ENCODE measurements around the gene SLC35D1. TPM values are rescaled to one million over a fixed set of nuclear protein-coding genes. Genes with fewer than 3 reads are reported as not detected.

SLC35D1 gene
- total and polyA plus RNA-seq, 2 of the 13 experiments (the other 11 are each of a cell fraction or from before 2014, with no cell fraction given) = 12.4 to 41.5 TPM

DNA sequence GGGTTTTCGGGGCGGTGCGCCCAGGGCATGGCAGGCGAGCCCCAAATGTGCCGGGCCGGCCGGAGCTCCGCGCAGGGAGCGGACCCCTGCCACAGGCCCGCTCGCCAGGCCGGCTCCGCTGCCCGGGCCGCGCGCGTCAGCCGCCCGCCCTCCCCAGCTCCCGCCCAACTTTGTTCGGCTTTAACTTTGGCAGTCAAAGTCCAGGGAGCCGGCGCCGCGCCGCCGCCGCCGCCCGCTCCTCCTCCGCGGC is 488 bp downstream of the SLC35D1 start (continued):
- TF ChIP-seq, protein P1, sequence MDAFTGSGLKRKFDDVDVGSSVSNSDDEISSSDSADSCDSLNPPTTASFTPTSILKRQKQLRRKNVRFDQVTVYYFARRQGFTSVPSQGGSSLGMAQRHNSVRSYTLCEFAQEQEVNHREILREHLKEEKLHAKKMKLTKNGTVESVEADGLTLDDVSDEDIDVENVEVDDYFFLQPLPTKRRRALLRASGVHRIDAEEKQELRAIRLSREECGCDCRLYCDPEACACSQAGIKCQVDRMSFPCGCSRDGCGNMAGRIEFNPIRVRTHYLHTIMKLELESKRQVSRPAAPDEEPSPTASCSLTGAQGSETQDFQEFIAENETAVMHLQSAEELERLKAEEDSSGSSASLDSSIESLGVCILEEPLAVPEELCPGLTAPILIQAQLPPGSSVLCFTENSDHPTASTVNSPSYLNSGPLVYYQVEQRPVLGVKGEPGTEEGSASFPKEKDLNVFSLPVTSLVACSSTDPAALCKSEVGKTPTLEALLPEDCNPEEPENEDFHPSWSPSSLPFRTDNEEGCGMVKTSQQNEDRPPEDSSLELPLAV (CRISPR knock-in tag; conservative IDR thresholded peaks at IDR 0.05; ENCODE audit: low read depth) = no peak
- peak; percentile 51; the same call in 1 of the 2 replicates for TF ChIP-seq HNF4G (IDR thresholded peaks at IDR 0.05; ENCODE audit: borderline replicate concordance, low read depth, low read length)
- TF ChIP-seq HNF4G (CRISPR knock-in tag; IDR thresholded peaks at IDR 0.05; ENCODE audit: borderline replicate concordance, low read depth) = no peak
- TF ChIP-seq, protein P2, sequence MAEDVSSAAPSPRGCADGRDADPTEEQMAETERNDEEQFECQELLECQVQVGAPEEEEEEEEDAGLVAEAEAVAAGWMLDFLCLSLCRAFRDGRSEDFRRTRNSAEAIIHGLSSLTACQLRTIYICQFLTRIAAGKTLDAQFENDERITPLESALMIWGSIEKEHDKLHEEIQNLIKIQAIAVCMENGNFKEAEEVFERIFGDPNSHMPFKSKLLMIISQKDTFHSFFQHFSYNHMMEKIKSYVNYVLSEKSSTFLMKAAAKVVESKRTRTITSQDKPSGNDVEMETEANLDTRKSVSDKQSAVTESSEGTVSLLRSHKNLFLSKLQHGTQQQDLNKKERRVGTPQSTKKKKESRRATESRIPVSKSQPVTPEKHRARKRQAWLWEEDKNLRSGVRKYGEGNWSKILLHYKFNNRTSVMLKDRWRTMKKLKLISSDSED (CRISPR knock-in tag; IDR thresholded peaks at IDR 0.05) = no peak
- TF ChIP-seq CAMTA2 (CRISPR knock-in tag; IDR thresholded peaks at IDR 0.05; ENCODE audit: borderline replicate concordance) = no peak
- TF ChIP-seq TBX2 (CRISPR knock-in tag; IDR thresholded peaks at IDR 0.05; ENCODE audit: borderline replicate concordance) = no peak
- no peak for TF ChIP-seq FOXP1 (IDR thresholded peaks at IDR 0.05)
- no peak for TF ChIP-seq FOXP1 (CRISPR knock-in tag; IDR thresholded peaks at IDR 0.05)
- peak; percentile 10; the same call in 1 of the 2 replicates for TF ChIP-seq ZFP82 (CRISPR knock-in tag; IDR thresholded peaks at IDR 0.05; ENCODE audit: borderline replicate concordance)
- TF ChIP-seq KMT2A (CRISPR knock-in tag; IDR thresholded peaks at IDR 0.05) = peak; percentile 42; the same call in 1 of the 2 replicates
- TF ChIP-seq SOX6 (IDR thresholded peaks at IDR 0.05) = no peak
- TF ChIP-seq SOX6 (CRISPR knock-in tag; IDR thresholded peaks at IDR 0.05) = no peak
- TF ChIP-seq ARID2 (CRISPR knock-in tag; IDR thresholded peaks at IDR 0.05; ENCODE audit: borderline replicate concordance) = no peak
- TF ChIP-seq ZSCAN20 (CRISPR knock-in tag; IDR thresholded peaks at IDR 0.05; ENCODE audit: borderline replicate concordance) = peak; percentile 16; the same call in 1 of the 2 replicates
- TF ChIP-seq, protein P3, sequence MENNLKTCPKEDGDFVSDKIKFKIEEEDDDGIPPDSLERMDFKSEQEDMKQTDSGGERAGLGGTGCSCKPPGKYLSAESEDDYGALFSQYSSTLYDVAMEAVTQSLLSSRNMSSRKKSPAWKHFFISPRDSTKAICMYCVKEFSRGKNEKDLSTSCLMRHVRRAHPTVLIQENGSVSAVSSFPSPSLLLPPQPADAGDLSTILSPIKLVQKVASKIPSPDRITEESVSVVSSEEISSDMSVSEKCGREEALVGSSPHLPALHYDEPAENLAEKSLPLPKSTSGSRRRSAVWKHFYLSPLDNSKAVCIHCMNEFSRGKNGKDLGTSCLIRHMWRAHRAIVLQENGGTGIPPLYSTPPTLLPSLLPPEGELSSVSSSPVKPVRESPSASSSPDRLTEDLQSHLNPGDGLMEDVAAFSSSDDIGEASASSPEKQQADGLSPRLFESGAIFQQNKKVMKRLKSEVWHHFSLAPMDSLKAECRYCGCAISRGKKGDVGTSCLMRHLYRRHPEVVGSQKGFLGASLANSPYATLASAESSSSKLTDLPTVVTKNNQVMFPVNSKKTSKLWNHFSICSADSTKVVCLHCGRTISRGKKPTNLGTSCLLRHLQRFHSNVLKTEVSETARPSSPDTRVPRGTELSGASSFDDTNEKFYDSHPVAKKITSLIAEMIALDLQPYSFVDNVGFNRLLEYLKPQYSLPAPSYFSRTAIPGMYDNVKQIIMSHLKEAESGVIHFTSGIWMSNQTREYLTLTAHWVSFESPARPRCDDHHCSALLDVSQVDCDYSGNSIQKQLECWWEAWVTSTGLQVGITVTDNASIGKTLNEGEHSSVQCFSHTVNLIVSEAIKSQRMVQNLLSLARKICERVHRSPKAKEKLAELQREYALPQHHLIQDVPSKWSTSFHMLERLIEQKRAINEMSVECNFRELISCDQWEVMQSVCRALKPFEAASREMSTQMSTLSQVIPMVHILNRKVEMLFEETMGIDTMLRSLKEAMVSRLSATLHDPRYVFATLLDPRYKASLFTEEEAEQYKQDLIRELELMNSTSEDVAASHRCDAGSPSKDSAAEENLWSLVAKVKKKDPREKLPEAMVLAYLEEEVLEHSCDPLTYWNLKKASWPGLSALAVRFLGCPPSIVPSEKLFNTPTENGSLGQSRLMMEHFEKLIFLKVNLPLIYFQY (CRISPR knock-in tag; IDR thresholded peaks at IDR 0.05; ENCODE audit: borderline replicate concordance) = 0 out of 2 replicates have a peak, but pooled peaks have one; percentile 6
- TF ChIP-seq RFX1 (IDR thresholded peaks at IDR 0.05) = no peak
- no peak for TF ChIP-seq ZNF572 (CRISPR knock-in tag; IDR thresholded peaks at IDR 0.05)
- TF ChIP-seq, protein P4, sequence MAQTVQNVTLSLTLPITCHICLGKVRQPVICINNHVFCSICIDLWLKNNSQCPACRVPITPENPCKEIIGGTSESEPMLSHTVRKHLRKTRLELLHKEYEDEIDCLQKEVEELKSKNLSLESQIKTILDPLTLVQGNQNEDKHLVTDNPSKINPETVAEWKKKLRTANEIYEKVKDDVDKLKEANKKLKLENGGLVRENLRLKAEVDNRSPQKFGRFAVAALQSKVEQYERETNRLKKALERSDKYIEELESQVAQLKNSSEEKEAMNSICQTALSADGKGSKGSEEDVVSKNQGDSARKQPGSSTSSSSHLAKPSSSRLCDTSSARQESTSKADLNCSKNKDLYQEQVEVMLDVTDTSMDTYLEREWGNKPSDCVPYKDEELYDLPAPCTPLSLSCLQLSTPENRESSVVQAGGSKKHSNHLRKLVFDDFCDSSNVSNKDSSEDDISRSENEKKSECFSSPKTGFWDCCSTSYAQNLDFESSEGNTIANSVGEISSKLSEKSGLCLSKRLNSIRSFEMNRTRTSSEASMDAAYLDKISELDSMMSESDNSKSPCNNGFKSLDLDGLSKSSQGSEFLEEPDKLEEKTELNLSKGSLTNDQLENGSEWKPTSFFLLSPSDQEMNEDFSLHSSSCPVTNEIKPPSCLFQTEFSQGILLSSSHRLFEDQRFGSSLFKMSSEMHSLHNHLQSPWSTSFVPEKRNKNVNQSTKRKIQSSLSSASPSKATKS (CRISPR knock-in tag; IDR thresholded peaks at IDR 0.05) = no peak
- TF ChIP-seq, protein P5, sequence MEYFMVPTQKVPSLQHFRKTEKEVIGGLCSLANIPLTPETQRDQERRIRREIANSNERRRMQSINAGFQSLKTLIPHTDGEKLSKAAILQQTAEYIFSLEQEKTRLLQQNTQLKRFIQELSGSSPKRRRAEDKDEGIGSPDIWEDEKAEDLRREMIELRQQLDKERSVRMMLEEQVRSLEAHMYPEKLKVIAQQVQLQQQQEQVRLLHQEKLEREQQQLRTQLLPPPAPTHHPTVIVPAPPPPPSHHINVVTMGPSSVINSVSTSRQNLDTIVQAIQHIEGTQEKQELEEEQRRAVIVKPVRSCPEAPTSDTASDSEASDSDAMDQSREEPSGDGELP (IDR thresholded peaks at IDR 0.05; ENCODE audit: borderline replicate concordance, low read depth) = no peak
- no peak for TF ChIP-seq REL (CRISPR knock-in tag; conservative IDR thresholded peaks at IDR 0.05)
- TF ChIP-seq ATF1 (CRISPR knock-in tag; IDR thresholded peaks at IDR 0.05) = no peak
